HG03460 (cell line): Measurements from ENCODE around the gene SYT1.

ENCODE experiments used
- ATAC-seq: cut with Tn5 transposase; IDR thresholded peaks from one replicate; pipeline ENCODE4 v1.9.1; 2021; ENCODE audit not compliant: unreplicated experiment

SYT1 gene

DNA sequence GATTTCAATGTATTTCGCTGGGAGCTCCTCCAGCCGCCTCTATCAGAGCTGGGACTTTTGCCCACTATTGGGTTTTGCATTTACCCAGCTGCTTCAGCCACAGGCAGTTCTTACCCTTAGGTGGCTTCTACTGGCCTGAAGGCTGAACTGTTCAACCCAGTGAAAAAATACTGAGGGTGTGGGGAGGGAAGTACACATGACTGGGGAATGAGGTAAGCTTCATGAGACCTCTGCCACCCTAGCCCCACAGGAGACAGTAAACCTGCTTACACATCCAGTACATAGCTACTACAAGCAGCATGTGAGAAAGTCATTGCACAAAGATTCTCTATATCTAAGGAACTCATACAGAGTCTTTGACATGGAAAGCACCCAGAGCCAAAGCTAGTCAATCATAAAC, 411.1 kb downstream of the SYT1 start:
- ATAC-seq, result no peak

DNA sequence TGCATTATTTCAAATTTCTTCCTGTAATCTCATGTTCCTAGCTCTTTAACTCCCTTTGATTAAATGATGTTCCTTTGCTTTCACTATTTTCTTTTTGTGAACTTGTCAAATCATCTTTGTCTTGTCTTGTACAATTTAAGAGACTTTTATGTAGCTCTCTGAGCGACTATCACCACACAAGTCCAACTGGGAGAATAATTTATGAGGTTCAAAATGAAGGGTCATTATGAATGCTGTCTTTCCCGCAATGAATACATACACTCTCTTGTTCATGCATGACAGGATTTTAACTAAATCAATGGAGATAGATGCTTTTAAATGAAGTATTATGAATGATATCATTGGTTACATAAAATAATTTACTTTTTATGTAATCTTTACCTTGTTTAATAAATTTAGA, 418.8 kb downstream of the SYT1 start:
- no peak for ATAC-seq

- no peak for ATAC-seq
These were observed 424.3 kb downstream of the SYT1 start for GRCh38 chr12:79288911-79289310.

DNA sequence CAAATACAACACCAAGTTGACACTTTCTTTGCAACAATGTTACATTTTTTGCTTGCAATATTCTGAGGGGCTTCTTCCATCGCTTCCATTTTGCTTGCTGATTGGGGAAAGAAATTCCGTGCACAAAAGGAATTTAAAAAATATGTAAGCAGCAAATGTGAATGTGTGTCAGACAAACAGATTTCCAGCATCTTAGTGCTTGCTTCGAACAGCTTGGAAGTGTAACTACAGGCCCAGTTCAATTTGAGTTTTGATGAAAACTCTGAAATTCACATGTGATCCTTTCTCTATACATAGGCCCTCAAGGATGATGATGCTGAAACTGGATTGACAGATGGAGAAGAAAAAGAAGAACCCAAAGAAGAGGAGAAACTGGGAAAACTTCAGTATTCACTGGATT, 427.1 kb downstream of the SYT1 start:
- ATAC-seq, result no peak

- no peak for ATAC-seq
These were observed 430.0 kb downstream of the SYT1 start for GRCh38 chr12:79294590-79294989.

DNA sequence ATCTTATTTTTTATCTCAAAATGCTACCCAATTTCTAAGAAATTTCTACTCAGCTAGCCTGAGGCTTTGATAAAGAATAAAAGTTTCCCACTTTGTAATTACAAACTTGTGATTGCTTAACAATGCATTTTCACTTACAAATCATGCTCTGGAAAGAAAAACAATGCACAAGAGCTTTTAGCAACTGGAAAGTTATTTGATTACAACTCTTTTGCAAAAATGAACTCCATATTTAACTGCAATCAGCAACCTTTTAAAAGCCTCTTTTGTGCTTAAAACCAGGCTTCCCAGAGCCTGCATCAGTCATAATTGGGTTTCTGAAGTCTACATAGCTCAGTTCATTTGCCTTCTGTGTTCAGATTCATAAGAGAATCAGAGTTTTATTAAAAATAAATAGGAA, 431.0 kb downstream of the SYT1 start:
- no peak for ATAC-seq

DNA sequence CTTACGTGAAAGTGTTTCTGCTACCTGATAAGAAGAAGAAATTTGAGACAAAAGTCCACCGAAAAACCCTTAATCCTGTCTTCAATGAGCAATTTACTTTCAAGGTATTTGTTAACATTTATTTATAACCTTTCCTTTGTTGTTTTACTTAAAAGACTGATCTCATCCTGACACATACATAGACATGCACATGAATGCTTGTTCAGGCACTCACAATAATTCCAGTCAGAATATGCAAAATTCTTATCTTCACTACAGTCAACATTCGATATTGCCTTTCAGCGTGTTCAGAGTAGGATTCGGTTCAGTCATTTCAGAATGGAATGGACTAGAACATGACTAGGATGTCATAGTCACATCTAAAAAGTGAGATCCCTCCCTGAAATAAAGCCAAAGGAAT, 431.6 kb downstream of the SYT1 start:
- ATAC-seq, result no peak

DNA sequence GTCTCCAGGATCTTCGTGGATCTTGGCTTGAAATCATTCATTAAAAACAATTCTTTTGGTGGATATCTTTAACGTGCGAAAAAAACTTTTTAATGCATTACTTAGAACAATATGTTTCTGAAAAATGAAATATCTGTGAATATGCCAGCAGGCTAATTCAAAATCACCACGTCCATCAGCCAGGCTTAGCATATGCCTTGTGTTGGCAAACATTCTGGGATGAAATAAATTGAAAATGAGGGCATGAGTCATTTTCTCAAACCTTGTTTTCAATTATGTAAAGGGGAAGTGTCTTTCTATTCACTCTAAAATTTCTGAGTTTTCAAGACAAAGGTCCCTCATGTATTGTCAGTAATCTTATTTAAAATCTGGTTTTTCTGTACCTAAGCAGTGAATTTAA, 432.3 kb downstream of the SYT1 start:
- ATAC-seq, result no peak

- ATAC-seq, result no peak
These were observed 433.9 kb downstream of the SYT1 start for GRCh38 chr12:79298506-79298905.

GRCh38 chr12:79299447-79300198, 435.0 kb downstream of the SYT1 start:
- ATAC-seq, result no peak

DNA sequence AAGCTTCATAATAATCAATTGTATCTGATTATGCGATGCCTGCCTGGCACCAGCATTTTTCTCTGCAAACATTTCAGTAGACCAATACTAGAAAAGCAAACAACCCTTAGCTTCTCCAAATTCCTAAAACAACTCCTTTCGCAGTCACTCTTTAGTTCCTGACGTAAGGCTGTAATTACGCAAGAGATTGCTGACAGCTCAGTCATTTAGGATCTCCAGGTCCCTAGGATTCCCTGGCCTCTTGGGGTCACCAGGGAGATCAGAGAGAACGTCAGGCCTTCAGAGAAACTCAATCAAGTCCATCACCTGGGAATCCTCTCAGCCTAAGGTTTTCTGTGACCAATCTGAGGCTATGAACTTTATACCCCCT, 435.6 kb downstream of the SYT1 start:
- ATAC-seq, result no peak

GRCh38 chr12:79301181-79301580, 436.6 kb downstream of the SYT1 start:
- ATAC-seq, result no peak

GRCh38 chr12:79302162-79302814, 437.7 kb downstream of the SYT1 start:
- ATAC-seq, result no peak

DNA sequence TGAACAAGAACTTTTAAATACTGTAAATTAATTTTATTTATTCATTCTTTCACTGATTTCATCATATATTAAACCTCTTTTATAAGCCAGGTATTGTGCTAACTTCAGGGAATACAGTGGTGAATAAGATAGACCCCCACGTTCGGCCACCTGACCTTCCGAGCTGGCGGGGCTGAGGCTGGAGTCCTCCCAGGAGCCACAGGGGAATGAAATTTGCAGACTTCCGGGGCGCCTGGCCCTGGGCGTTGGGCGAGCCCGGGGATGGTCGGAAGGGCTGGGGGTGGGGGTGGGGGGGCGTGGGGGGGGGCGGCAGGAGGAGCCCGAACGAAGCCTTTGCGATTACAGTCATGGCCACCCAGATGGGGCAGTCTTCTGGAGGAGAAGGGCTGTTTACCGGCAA, 442.8 kb downstream of the SYT1 start:
- no peak for ATAC-seq

DNA sequence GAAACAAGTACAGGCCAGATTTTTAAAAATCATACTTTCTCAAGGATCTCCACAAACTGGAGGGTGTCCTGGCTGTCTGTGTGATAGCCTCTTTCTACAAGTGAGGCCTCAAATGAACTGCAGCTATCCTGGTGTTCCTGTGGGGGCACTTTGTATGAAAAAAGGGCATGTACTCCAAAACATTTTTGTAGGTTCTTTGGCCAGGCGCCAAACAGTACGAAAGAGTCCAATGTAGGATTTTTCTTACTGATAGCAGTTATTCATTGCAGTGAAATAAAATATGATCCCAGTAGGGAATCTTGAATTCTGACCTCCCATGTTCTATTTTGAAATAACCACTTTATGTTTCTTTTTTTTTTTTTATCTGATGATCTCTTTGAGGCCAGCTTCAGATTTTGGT, 444.5 kb downstream of the SYT1 start:
- ATAC-seq, result no peak

GRCh38 chr12:79317179-79317847, 452.7 kb downstream of the SYT1 start:
- ATAC-seq, result no peak

GRCh38 chr12:79322905-79323304, 458.3 kb downstream of the SYT1 start:
- ATAC-seq, result no peak

DNA sequence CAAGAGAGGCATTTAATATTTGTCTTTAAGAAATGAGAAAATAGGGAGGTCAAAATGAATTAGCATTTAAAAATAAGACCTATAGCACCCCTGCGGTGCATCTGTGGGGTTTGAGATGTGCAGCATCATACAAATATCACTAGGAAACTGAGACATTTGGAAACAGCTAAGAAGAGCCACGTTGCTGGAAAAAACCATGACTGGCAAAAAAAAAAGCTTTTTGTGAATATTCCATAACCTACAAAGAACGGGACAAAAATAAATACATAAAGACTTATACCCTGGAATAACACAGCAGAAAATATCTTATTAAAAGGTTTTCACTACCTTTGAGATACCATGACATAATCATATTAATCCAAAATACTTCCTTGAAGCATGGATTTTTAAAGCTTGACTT, 460.0 kb downstream of the SYT1 start:
- no peak for ATAC-seq

DNA sequence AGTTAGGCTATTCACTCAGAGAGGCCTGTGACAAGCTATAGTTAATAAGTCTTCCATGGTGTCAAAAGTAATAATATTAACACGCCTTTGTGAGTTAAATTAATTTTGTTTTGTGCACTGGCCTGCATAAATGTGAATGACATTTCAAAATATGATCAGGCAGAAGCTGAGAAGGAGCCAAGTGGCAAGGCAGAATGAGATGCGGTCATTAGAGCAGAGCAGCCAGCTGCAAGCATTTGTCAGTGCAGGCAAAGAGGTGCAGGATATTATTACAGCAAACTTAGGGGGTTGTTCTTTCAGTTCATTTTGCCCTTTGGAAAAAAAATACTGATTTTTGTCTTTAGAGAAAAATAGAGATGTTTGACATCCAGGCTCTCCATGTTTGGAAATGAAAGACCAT, 461.6 kb downstream of the SYT1 start:
- no peak for ATAC-seq

DNA sequence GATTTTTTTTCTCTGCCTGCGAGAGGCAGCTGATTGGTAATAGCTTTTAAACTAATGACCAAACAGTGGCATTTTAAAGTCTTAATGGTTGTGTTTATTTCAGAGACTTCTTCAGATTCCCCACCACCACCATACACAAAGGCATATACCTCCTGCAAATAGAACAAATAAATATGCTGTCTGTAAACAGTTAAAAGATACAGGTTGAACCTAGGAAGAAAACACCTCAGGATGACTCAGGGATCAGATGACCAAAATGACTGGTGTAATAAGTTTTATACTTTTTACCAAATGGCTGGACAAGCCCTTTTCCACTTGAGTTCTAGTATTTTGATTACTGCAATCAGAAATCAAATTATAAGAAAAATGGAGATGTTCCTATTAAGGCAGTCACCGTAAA, 462.1 kb downstream of the SYT1 start:
- no peak for ATAC-seq

GRCh38 chr12:79327465-79327864, 462.9 kb downstream of the SYT1 start:
- ATAC-seq, result no peak

DNA sequence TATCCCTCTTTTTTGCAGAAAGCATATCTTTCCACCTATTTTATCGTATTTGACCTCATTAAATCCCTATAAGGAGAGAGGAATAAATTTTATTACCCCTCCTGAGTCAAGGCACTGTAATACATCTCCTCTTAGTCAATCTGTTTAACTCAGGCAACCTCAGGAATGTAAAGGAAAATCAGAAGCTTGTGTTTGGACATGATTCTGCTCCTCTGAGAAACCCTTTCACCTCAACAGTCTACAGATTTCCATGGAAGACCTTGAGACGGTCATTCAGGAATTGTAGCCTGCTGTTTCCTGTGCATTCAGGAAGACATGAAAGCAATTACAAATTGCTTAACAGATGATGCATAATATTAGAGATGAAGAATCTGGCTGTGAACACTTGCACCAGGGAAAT, 465.4 kb downstream of the SYT1 start:
- no peak for ATAC-seq
